Activated T-cell treated with anti-CD3 and anti-CD28 coated beads for 4 hours (primary cell): Measurements from ENCODE around the gene CASP4.
"Not testable (repeated sequence)": the region's sequence is repeated elsewhere in the genome, so short reads cannot be mapped to it uniquely, and the experiment has no call there.

Experiments used
- DNase-seq: peaks from one replicate; pipeline ENCODE4 v3.0.0-alpha.2; 2020

The CASP4 gene

DNA sequence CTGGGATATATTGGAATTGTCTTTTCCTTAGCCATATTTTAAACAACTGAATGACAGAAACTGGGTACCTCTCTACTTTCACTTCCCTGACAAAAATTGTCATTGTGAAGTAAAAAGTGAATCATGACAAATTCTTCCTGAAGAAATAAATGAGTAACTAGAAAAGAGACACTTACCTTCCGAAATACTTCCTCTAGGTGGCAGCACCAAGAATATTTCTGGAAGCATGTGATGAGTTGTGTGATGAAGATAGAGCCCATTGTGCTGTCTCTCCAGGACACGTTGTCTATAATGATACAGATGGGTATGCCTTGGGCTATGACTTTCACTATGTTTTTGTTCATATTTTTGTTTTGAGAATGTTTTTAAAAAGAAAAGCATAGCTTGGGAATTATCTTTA is 21.5 kb downstream of the CASP4 start:
- peak; percentile 33 for DNase-seq

DNA sequence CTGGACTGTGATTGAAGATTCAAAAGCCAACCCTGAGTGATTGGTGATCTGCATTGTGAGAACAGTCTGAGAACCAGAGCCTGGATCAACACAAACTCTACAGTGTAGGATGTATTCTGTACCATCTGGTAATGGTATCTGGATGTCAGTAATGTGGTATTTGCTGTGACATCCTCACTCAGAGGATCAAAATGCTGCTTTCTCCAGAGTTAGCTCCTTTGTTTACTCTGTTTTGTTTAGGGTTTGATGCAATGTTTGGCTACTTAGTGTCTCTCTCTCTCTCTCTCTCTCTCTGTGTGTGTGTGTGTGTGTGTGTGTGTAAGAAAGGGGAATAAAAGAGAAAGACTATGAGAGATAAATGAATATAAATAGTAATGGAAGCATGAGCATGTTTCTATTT is 24.3 kb downstream of the CASP4 start:
- DNase-seq = no peak

DNA sequence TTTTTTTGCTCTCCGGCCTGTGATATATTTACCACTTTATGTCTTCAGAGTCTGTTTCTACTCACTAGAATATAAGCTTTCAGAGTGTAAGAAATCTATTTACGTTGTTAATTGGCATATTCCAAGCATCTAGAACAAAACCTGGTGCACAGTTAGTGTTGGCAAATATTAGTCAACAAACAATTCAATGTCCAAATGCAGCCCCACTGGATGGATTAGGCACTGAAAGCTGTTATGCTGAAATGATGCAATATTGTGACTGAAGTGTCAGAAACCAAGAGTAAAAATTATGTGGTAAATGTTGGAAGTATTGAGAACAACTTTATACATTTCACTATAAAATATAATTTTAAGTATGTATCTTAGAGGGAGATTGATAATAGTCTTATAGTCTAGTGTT is 24.8 kb downstream of the CASP4 start:
- no peak for DNase-seq

DNA sequence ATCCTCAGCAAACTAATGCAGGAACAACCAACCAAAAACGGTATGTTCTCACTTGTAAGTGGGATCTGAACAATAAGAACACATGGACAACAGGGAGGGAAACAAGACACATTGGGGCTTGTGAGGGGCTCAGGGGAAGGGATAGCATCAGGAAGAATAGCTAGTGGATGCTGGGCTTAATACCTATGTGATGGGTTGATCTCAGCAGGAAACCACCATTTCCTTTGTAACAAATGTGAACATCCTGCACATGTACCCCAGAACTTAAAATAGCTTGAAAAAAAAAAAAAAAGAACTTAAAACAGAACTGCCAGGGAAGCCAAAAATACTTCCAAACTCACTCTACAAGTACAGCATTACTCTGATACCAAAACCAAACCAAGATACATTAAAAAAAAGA is 33.8 kb downstream of the CASP4 start:
- DNase-seq = no peak

DNA sequence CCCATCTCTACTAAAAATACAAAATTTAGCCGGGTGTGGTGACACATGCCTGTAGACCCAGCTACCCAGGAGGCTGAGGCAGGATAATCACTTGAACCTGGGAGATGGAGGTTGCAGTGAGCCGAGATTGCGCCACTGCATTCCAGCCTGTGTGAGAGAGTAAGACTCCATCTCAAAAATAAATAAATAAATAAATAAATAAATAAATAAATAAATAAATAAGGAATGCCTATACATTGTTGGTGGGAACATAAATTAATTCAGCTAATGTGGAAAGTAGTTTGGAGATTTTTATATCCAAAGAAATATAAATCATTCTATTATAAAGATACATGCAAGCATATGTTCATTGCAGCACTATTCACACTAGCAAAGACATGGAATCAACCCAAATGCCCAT is 34.3 kb downstream of the CASP4 start:
- not testable (repeated sequence) for DNase-seq

DNA sequence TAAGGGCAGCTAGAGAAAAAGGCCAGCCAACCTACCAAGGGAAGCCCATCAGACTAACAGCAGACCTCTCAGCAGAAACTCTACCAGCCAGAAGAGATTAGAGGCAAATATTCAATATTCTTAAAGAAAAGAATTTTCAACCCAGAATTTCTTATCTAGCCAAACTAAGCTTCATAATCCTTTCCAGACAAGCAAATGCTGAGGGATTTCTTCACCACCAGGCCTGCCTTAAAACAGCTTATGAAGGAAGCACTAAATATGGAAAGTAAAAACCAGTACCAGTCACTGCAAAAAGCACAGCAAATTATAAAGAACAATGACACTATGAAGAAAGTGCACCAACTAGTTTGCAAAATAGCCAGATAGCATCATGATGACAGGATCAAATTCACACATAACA is 39.6 kb downstream of the CASP4 start:
- DNase-seq = no peak

DNA sequence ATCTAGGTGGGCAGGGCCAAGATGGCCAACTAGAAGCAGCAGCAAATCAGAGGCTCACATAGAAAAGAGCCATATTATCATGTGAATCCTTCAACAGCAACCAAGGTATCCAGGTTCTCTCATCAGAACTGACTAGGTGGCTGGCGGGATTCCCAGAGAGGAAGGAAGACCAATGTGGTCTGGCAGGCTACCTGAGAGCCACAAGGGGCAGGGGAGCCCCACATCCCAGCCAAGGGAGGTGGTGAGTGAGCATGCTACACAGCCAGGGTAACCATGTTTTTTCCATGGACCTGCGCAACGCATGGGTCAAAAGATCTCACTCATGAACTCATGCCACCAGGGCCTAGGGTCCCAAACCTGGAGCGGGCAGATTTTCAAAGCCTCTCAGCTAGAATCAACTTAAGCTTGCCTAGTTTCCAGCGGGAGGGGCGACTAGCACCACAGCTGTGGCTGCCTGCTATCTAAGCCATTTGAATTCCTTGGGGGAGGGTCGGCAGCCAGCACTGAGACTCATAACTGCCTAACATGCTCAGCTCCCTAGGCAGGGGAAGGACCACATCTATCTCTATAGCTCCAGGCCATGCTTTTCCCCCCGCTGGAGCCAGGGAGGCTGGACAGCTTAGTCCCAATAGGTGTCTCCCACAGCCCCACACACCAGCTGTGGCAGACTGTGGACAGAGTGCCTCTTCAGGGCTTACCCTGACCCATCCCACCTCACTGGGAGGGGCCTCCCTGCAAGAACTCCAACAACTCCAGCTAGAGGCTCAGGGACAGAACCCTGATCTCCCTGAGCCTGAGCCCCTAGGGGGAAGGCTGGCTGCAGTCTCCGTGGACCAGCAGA is 41.4 kb downstream of the CASP4 start:
- no peak for DNase-seq

DNA sequence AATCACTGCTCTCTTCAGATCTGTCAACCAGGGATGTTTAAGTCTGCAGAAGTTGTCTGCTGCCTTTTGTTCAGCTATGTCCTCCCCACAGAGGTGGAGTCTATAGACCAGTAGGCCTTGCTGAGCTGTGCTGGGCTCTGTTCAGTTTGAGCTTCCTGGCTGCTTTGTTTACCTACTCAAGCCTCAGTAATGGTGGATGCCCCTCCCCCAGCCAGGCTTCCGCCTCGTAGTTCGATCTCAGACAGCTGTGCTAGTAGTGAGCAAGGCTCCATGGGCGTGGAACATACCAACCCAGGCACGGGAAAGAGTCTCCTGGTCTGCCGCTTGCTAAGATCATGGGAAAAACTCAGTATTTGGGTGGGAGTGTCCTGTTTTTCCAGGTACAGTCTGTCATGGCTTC is 42.5 kb downstream of the CASP4 start:
- DNase-seq = no peak

DNA sequence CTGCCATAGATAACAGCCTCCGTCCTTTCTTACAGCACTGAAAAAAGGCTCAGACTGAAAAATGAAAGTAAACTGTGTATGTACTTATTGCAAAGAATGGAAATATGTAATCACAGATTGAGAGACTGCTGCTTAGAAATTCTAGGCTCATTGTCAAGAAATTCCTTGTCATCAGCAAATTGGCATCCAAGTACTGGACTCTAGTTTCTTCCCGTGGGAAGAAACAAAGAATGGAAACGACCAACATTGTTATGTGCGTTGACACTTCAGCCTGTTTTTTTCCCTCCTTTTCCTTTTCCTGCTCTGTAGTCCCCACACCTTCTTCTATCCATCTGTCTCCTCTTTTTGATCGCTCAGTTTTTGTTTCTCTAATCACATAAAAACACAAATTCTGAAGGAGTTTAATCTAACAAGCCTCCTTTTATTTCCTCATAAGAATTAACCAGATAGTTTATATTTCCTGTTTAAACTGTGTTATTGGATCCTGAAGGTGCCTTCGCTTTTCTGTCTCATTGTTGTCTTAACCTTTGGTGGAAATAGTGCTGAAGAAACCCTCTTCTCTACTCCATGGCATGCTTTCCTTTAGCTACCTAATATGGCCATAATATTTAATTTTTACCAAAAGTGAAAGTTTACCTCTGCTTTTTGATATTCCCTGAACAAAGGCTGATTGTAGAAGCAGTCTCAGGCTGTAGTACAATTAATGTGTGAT is 50.1 kb downstream of the CASP4 start:
- no peak for DNase-seq

DNA sequence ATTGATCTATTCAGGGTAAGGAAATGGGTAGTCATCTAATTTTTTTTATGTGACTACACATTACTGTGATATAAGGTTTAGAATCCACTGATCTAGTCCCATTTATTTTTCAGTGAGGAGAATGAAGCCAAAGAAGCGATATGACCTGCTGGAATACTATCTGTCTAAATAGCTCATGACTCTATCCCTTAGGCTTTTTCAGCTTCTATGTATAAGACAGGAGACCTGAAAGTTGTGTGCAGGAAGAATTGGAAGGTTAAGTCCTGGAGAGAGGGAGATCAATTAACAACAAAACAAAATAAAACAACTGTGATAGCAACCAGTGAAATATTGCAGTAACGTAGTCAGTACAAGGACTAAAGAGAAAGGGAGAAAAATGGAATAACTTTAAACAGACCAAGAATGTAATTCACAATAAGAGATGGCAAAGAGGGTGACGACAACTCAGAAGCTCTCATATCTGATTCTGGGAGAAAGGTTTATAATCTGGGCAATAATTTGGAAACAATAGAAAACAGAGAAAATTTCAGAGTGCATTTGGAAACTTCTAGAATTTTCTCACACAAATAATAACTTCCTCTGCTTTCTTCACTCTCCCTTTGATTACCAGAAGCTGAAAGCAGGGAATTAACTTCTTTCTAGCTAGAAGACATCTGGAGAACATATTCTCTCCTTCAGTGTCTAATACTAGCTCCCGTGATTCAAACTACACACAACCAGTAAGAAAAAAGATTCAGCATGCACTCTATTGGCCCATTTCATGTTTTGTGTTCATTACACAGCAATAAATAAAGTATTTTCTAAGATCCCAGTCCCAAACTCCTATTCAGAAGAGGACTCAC is 50.9 kb downstream of the CASP4 start:
- DNase-seq = no peak

DNA sequence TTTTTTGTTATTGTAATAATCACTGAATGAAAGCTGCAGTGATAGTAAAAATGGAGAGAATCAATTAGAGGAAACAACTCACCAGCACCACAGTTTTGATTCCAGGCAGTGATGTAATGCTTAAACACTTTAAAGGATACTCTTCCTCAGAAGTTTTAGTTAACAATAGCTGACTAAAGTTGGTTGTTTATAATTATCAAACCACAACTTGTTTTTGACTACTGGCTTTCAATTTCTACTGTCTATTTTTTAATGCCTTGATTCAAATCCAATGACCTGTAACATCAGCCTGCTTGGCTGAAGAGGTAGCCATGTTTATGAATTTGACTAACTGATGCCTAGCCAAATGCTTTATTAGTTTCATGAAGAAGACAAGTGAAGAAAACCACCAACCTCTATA is 51.9 kb downstream of the CASP4 start:
- no peak for DNase-seq

DNA sequence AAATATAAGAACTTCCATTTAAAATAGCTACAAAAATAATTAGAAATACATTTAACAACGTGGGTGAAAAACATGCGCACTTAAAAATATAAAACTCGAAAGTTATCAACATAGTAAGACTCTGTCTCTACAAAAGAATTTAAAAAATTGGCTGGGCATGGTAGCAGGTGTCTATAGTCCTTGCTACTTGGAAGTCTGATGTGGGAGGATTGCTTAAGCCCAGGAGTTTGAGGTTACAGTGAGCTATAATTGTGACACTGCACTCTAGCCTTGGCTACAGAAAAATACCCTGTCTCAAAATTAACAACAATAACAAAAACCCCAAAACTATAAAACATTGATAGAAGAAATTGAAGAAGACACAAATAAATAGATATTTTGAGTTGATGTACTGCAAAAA is 56.3 kb downstream of the CASP4 start:
- DNase-seq = no peak

DNA sequence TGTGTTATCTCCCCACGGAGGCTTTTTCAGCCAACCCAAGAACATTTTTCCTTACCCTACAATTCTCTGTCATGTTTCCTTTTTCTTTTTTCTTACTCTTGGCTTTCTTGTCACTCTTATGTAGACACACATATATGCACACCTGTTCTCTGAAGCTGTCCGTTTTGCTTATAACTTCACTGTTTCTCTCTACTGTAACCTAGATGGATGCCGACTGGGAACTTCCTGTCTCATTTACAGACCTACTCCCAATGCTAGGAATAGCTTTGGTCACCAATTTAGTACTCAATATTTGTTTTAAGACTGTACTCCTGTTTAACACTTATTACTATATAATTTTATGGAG is 60.2 kb downstream of the CASP4 start:
- DNase-seq = no peak

DNA sequence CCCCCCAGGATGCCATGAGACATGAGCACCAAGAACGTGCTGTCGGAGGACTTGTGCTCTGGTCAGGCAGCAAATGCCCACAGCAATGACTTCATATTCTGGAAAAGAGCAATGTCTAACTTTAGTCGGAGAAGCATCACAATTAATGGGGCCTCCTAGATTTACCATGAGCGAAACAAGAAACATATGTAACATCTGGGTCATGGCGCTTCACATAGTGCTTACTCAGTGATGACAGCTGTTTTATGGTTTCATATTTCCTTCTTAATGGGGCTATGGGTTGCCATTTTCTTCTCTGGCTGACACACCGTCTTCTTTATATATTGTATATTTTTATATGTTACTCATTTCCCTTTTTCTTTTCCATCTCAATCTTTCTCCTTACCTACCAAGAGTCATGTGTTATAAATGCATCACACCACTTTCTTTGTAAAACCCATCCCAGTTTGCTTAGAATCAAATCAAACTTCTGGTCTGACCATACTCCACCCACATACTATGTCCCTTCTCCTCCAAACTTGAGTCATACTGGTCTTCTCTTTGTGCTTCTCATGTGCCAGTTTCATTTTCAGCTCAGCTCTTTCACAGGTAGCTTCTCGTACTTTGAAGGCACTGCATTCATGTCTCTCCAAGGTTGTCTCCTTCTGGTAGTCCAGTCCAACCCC is 60.7 kb downstream of the CASP4 start:
- DNase-seq = no peak

DNA sequence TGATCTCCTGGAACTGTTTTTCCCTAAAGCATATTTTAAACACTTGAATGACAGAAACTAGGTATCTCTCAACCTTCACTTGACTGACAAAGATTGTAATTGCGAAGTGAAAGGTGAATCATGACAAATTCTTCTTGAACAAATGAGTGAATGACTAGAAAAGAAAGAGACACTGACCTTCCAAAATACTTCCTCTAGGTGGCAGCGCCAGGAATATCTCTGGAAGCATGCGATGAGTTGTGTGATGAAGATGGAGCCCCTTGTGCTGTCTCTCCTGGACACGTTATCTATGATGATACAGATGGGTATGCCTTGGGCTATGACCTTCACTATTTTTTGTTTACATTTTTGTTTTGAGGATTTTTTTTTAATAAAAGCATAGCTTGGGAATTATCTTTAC is 63.1 kb downstream of the CASP4 start:
- no peak for DNase-seq

DNA sequence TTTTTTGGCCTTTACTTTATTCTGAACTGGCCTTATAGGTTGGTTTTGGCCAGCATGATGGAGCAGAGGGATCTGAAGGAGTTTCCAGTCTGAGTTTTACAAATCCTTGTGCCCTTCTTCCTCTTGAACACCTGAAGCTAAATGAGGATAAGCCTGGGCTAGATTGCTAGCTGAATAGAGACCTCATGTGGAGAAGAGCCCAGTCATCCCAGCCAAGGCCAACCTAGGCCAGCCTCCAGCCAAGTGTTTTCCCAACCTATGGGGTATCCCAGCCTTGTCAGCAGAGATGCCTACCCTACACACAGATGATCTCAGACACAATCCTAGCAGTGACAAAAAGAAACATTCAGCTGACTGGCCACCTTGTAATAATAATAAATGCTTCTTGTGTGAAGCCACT is 69.1 kb downstream of the CASP4 start:
- DNase-seq = no peak

DNA sequence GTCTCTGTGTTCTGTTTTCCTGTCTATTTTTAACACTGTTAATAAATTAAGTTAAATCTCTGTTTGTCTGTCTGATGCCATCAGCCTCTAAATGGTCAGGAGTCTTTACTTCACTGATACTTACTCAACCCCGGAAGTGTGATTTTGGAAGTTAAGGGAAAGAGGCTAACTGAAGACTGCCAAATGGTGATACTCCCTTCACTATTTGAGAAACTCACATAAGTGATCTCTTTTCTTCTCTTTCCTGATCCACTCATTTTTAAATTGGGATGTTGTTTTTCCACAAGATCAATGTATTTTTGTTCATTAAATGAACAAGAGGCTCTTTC is 69.7 kb downstream of the CASP4 start:
- DNase-seq = no peak

DNA sequence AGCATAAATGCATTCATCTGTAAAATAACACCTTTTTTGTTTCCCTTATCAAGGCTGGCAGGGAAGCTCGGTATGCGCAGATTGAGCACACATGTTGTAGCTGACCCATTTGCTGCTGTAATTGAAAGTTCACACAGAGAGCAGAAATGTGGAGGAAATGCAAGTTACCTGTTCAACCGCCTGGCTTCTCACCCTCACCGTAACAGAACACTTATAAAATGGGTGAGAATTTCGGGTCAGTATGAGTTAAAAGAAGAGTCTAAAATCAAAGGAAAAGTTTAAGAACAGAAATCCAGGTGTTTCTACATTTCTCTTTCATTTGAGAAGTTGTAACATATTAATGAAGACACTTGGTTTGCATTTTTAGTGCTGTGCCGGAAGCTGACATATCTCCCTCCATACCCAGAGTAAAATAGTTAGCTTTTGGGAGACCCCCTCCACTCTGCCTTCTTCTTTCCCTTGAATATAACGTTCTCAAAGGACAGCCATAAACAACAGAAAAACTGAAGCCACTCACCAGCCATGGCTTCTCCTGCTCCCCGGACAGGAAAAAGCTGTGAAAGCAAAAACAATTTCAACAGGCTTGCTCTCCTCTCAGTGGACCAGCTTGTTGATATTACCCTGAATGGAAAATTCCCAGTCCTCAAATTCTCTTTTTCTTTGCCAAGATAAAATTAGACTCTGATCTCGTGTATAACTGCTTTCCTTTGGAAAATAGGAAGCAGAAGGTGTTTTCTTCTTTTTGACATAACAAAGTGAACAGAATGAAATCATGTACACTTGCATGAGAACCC is 70.3 kb downstream of the CASP4 start, which contains the start of gene CASP12:
TSS of gene CASP12 (minus strand) at position 570 of the 794 bp plus-strand sequence.
- DNase-seq = no peak

DNA sequence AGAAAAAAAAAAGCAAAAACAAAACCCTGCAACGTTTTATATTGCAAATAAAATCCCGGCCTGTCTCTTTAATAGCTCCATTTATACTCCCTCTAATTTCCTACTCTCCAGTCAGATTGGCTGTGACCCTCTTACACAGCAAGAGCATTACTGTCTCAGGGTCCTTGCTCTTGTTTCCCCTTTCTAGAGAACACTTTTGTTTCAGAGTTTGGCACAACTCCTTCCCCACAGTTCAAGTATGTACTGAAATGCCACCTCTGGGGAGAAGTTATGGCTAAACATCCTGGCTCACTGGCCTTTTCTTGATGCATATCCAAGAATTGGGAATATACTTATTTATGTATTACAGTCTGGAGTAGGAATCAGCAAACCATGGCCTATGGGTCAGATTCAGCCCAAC is 72.7 kb downstream of the CASP4 start:
- no peak for DNase-seq

DNA sequence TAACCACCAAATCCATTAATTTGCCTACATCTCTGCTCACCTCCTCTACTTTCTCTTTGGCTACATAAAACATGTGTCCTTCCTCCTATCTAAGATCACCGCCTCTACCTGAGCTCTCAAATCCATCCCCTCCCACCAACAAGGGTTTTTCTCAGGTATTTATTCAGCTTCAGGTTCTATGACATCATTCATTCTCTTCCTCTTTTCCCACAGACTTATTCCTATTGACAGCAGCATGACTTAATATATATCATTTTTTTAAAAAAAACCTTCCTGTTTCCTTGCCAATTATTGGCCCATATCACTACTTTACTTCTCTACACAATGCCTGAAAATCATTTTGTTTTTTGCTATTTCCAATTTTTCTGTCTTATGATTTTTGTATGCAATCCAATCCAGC is 74.5 kb downstream of the CASP4 start:
- no peak for DNase-seq
